NK-92 treated with Interleukin-12 subunit alpha and Interleukin-12 subunit beta, amount 100 ng/mL, for 24 hours (cell line): ENCODE measurements around the gene ULK4.
"Not testable (repeated sequence)": the region's sequence is repeated elsewhere in the genome, so short reads cannot be mapped to it uniquely, and the experiment has no call there.

ENCODE experiments used
- DNase-seq: peaks from one replicate; lab custom pipeline; 2025; lab: John Stamatoyannopoulos, UW

Gene ULK4

GRCh38 chr3:41688595-41689380, 273.1 kb downstream of the ULK4 start:
- no peak for DNase-seq

GRCh38 chr3:41684797-41685735, 276.8 kb downstream of the ULK4 start:
- DNase-seq = no peak

- DNase-seq = no peak
These were observed 278.1 kb downstream of the ULK4 start for GRCh38 chr3:41683666-41684350.

GRCh38 chr3:41682996-41683395, 278.9 kb downstream of the ULK4 start:
- no peak for DNase-seq

GRCh38 chr3:41682382-41682781, 279.5 kb downstream of the ULK4 start:
- DNase-seq = no peak

- no peak for DNase-seq
These were observed 280.4 kb downstream of the ULK4 start for GRCh38 chr3:41681479-41681878.

GRCh38 chr3:41679374-41679773, 282.5 kb downstream of the ULK4 start:
- no peak for DNase-seq

GRCh38 chr3:41675102-41675501, 286.8 kb downstream of the ULK4 start:
- not testable (repeated sequence) for DNase-seq

- no peak for DNase-seq
These were observed 287.5 kb downstream of the ULK4 start for GRCh38 chr3:41674449-41674848.

- DNase-seq = no peak
These were observed 288.3 kb downstream of the ULK4 start for GRCh38 chr3:41673650-41674049.

- DNase-seq = no peak
These were observed 293.5 kb downstream of the ULK4 start for GRCh38 chr3:41668379-41668778.

- DNase-seq = no peak
These were observed 299.6 kb downstream of the ULK4 start for GRCh38 chr3:41662288-41662687.

- no peak for DNase-seq
These were observed 300.1 kb downstream of the ULK4 start for GRCh38 chr3:41661796-41662195.

- no peak for DNase-seq
These were observed 301.4 kb downstream of the ULK4 start for GRCh38 chr3:41660510-41660909.

- no peak for DNase-seq
These were observed 308.2 kb downstream of the ULK4 start for GRCh38 chr3:41653571-41654239.

GRCh38 chr3:41652931-41653330, 309.0 kb downstream of the ULK4 start:
- no peak for DNase-seq

- no peak for DNase-seq
These were observed 309.4 kb downstream of the ULK4 start for GRCh38 chr3:41652506-41652905.

GRCh38 chr3:41651718-41652117, 310.2 kb downstream of the ULK4 start:
- no peak for DNase-seq

- DNase-seq = no peak
These were observed 311.5 kb downstream of the ULK4 start for GRCh38 chr3:41650406-41650805.

GRCh38 chr3:41649129-41649739, 312.7 kb downstream of the ULK4 start:
- no peak for DNase-seq

GRCh38 chr3:41647730-41648129, 314.2 kb downstream of the ULK4 start:
- DNase-seq = not testable (repeated sequence)
